Inferior parietal cortex (tissue), 1 donor: ENCODE measurements around the gene ACOT2.
"Not testable (repeated sequence)": the region's sequence is repeated elsewhere in the genome, so short reads cannot be mapped to it uniquely, and the experiment has no call there.

Source experiments
- DNase-seq: peaks from one replicate; pipeline ENCODE4 v3.0.0-alpha.2; 2016; ENCODE audit errors: extremely low spot score

The ACOT2 gene

GRCh38 chr14:73569185-73569958 is at the start of gene ACOT2:
Gene ACOT2 (plus strand): TSS chr14:73569213. CDS start chr14:73569241, 28 bp downstream.
- DNase-seq, result peak; percentile 64

GRCh38 chr14:73521229-73521628 is 47.8 kb upstream of the ACOT2 start:
- no peak for DNase-seq

GRCh38 chr14:73524493-73524892 is 44.5 kb upstream of the ACOT2 start:
- no peak for DNase-seq

GRCh38 chr14:73526036-73526984 is 42.7 kb upstream of the ACOT2 start:
- DNase-seq, result no peak

GRCh38 chr14:73529356-73529755 is 39.7 kb upstream of the ACOT2 start:
- DNase-seq, result not testable (repeated sequence)

GRCh38 chr14:73531971-73532370 is 37.0 kb upstream of the ACOT2 start:
- not testable (repeated sequence) for DNase-seq

- not testable (repeated sequence) for DNase-seq
These were observed 31.6 kb upstream of the ACOT2 start for GRCh38 chr14:73537244-73538045.

- not testable (repeated sequence) for DNase-seq
These were observed 30.0 kb upstream of the ACOT2 start for GRCh38 chr14:73539017-73539416.

- not testable (repeated sequence) for DNase-seq
These were observed 26.1 kb upstream of the ACOT2 start for GRCh38 chr14:73542961-73543360.

GRCh38 chr14:73545353-73545752 is 23.7 kb upstream of the ACOT2 start:
- DNase-seq, result not testable (repeated sequence)

GRCh38 chr14:73549097-73549496 is 19.9 kb upstream of the ACOT2 start:
- DNase-seq, result not testable (repeated sequence)

- DNase-seq, result not testable (repeated sequence)
These were observed 19.0 kb upstream of the ACOT2 start for GRCh38 chr14:73549889-73550524.

GRCh38 chr14:73553845-73554244 is 15.2 kb upstream of the ACOT2 start:
- no peak for DNase-seq

- DNase-seq, result not testable (repeated sequence)
These were observed 11.8 kb upstream of the ACOT2 start for GRCh38 chr14:73557201-73557600.

GRCh38 chr14:73558238-73558637 is 10.8 kb upstream of the ACOT2 start:
- DNase-seq, result not testable (repeated sequence)

- not testable (repeated sequence) for DNase-seq
These were observed 6.8 kb upstream of the ACOT2 start for GRCh38 chr14:73562256-73562655.

- not testable (repeated sequence) for DNase-seq
These were observed 6.3 kb upstream of the ACOT2 start for GRCh38 chr14:73562696-73563095.

- DNase-seq, result not testable (repeated sequence)
These were observed 2.6 kb upstream of the ACOT2 start for GRCh38 chr14:73566431-73566830.

- not testable (repeated sequence) for DNase-seq
These were observed 2.1 kb upstream of the ACOT2 start for GRCh38 chr14:73566935-73567334.

GRCh38 chr14:73567358-73567757 is 1.7 kb upstream of the ACOT2 start:
- no peak for DNase-seq
